HEK293T (cell line): Measurements from ENCODE around the gene SYCN.

Experiments used
- CTBP1 ChIP-seq: fragments of 450-650 bp; IDR thresholded peaks from 2 replicates; pipeline ENCODE4 v1.6.1; 2016; ENCODE audit warnings: borderline replicate concordance
- ELF4 ChIP-seq: fragments of 450-650 bp; IDR thresholded peaks from 2 replicates; pipeline ENCODE4 v1.6.1; 2017; ENCODE audit warnings: antibody characterized with exemption
- FOXM1 ChIP-seq: fragments of 450-650 bp; IDR thresholded peaks from 2 replicates; pipeline ENCODE4 v1.6.1; 2017; ENCODE audit warnings: mild to moderate bottlenecking, borderline replicate concordance
- HDGF ChIP-seq: fragments of 450-650 bp; IDR thresholded peaks from 2 replicates; pipeline ENCODE4 v1.6.1; 2017; ENCODE audit warnings: antibody characterized with exemption, borderline replicate concordance
- LEF1 ChIP-seq: fragments of 450-650 bp; IDR thresholded peaks from 2 replicates; pipeline ENCODE4 v1.6.1; 2017; ENCODE audit warnings: mild to moderate bottlenecking, borderline replicate concordance
- SP1 ChIP-seq: fragments of 450-650 bp; IDR thresholded peaks from 2 replicates; pipeline ENCODE4 v1.6.1; 2017
- SUZ12 ChIP-seq: fragments of 450-650 bp; IDR thresholded peaks from 2 replicates; pipeline ENCODE4 v1.6.1; 2016; ENCODE audit warnings: mild to moderate bottlenecking
- TARDBP ChIP-seq: fragments of 450-650 bp; IDR thresholded peaks from 2 replicates; pipeline ENCODE4 v1.6.1; 2016
- TF ChIP-seq, protein P1 (sequence below): fragments of 450-650 bp; IDR thresholded peaks from 2 replicates; pipeline ENCODE4 v1.6.1; 2016

DNA sequence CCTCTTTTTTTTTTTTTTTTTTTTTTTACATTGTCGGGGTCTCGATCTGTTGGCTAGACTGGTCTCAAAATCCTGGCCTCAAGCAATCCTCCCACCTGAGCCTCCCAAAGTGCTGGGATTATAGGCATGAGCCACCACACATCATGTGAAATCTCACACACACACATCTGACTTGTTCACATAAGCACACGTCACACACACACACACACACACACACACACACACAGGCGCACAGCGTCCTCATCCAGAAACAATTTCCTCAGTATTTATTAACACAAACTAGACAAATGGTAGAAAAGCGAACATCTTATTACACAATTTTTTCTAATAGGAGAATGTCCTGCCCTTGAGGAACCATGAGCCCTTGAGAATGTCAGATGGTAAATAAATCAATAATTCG, 5.1 kb upstream of the SYCN start:
- TF ChIP-seq ELF4 (no peak), HDGF (no peak), CTBP1 (no peak), SUZ12 (no peak), LEF1 (no peak), SP1 (no peak), FOXM1 (no peak), TARDBP (no peak)
- TF ChIP-seq, protein P1, sequence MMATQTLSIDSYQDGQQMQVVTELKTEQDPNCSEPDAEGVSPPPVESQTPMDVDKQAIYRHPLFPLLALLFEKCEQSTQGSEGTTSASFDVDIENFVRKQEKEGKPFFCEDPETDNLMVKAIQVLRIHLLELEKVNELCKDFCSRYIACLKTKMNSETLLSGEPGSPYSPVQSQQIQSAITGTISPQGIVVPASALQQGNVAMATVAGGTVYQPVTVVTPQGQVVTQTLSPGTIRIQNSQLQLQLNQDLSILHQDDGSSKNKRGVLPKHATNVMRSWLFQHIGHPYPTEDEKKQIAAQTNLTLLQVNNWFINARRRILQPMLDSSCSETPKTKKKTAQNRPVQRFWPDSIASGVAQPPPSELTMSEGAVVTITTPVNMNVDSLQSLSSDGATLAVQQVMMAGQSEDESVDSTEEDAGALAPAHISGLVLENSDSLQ, result no peak
